ENCODE results near the gene THSD4. TPM values are rescaled to one million over a fixed set of nuclear protein-coding genes. Genes with fewer than 3 reads are reported as not detected.
A peak's percentile ranks its signal among the peaks of the same experiment; 100 is the strongest.

THSD4 gene
- total and polyA plus RNA-seq, 2 donors: 23.9 to 75.1 TPM

GRCh38 chr15:71226536-71227455 is 111.5 kb downstream of the THSD4 start:
- WGBS: 74% methylated on average over 15 of the region's 15 CpGs
- no peak for DNase-seq (ENCODE audit: extremely low spot score)
- H3K27ac ChIP-seq (ENCODE audit: low read depth): no peak overlapping the region
- no peaks in the 10 kb centered on the region for H3K4me1 ChIP-seq (ENCODE audit: insufficient read depth)
- H3K4me3 ChIP-seq (ENCODE audit: low read depth, low read length): no peak overlapping the region
- no peaks in the 10 kb centered on the region for H3K36me3 ChIP-seq (ENCODE audit: insufficient read depth)

- no peak overlapping the region for H3K27ac ChIP-seq (ENCODE audit: low read depth)
- WGBS: 81% methylated on average over 1 of the region's 1 CpG
- no peaks in the 10 kb centered on the region for H3K36me3 ChIP-seq (ENCODE audit: insufficient read depth)
- DNase-seq (ENCODE audit: extremely low spot score): no peak
- H3K4me3 ChIP-seq (ENCODE audit: low read depth, low read length): no peak overlapping the region
- H3K4me1 ChIP-seq (ENCODE audit: insufficient read depth): no peaks in the 10 kb centered on the region
Measured at GRCh38 chr15:71228403-71228802, 113.1 kb downstream of the THSD4 start.

- Histone ChIP-seq H3K4me1 (ENCODE audit: insufficient read depth) (no peaks in the 10 kb centered on the region), H3K27ac (ENCODE audit: low read depth) (no peak overlapping the region), H3K4me3 (ENCODE audit: low read depth, low read length) (no peak overlapping the region), H3K36me3 (ENCODE audit: insufficient read depth) (no peaks in the 10 kb centered on the region)
- DNase-seq (ENCODE audit: extremely low spot score): no peak
- 95% methylated on average over 8 of the region's 8 CpGs for WGBS
Measured at GRCh38 chr15:71230303-71230702, 115.0 kb downstream of the THSD4 start.

GRCh38 chr15:71231758-71232157 is 116.5 kb downstream of the THSD4 start:
- no peaks in the 10 kb centered on the region for H3K4me1 ChIP-seq (ENCODE audit: insufficient read depth)
- DNase-seq (ENCODE audit: extremely low spot score): peak; percentile 59
- H3K4me3 ChIP-seq (ENCODE audit: low read depth, low read length): no peak overlapping the region
- 21% methylated on average over 6 of the region's 6 CpGs for WGBS
- H3K36me3 ChIP-seq (ENCODE audit: insufficient read depth): no peaks in the 10 kb centered on the region
- H3K27ac ChIP-seq (ENCODE audit: low read depth): no peak overlapping the region

GRCh38 chr15:71232411-71232810 is 117.1 kb downstream of the THSD4 start:
- Histone ChIP-seq H3K27ac (ENCODE audit: low read depth) (no peak overlapping the region), H3K4me1 (ENCODE audit: insufficient read depth) (no peaks in the 10 kb centered on the region), H3K36me3 (ENCODE audit: insufficient read depth) (no peaks in the 10 kb centered on the region), H3K4me3 (ENCODE audit: low read depth, low read length) (no peak overlapping the region)
- WGBS: 85% methylated on average over 5 of the region's 5 CpGs
- DNase-seq (ENCODE audit: extremely low spot score): no peak

- WGBS: 63% methylated on average over 11 of the region's 11 CpGs
- DNase-seq (ENCODE audit: extremely low spot score): no peak
Measured at GRCh38 chr15:71237456-71238188, 122.4 kb downstream of the THSD4 start.

GRCh38 chr15:71238926-71239325 is 123.7 kb downstream of the THSD4 start:
- no peak overlapping the region for H3K4me3 ChIP-seq (ENCODE audit: low read depth, low read length)
- DNase-seq (ENCODE audit: extremely low spot score): no peak
- H3K27ac ChIP-seq (ENCODE audit: low read depth): no peak overlapping the region
- H3K36me3 ChIP-seq (ENCODE audit: insufficient read depth): no peaks in the 10 kb centered on the region
- WGBS: 82% methylated on average over 1 of the region's 1 CpG
- no peaks in the 10 kb centered on the region for H3K4me1 ChIP-seq (ENCODE audit: insufficient read depth)

More at GRCh38 chr15:71237456-71238188, 122.4 kb downstream of the THSD4 start:
- Histone ChIP-seq H3K36me3 (ENCODE audit: insufficient read depth) (no peaks in the 10 kb centered on the region), H3K27ac (ENCODE audit: low read depth) (no peak overlapping the region), H3K4me1 (ENCODE audit: insufficient read depth) (no peaks in the 10 kb centered on the region), H3K4me3 (ENCODE audit: low read depth, low read length) (no peak overlapping the region)

- H3K4me3 ChIP-seq (ENCODE audit: low read depth, low read length): no peak overlapping the region
- no peak for DNase-seq (ENCODE audit: extremely low spot score)
- 53% methylated on average over 10 of the region's 10 CpGs for WGBS
Measured at GRCh38 chr15:71239592-71240364, 124.5 kb downstream of the THSD4 start.

GRCh38 chr15:71242292-71242691 is 127.0 kb downstream of the THSD4 start:
- Histone ChIP-seq H3K4me3 (ENCODE audit: low read depth, low read length) (no peak overlapping the region), H3K36me3 (ENCODE audit: insufficient read depth) (no peaks in the 10 kb centered on the region), H3K4me1 (ENCODE audit: insufficient read depth) (no peaks in the 10 kb centered on the region), H3K27ac (ENCODE audit: low read depth) (no peak overlapping the region)
- DNase-seq (ENCODE audit: extremely low spot score): no peak
- WGBS: 94% methylated on average over 6 of the region's 6 CpGs

More at GRCh38 chr15:71239592-71240364, 124.5 kb downstream of the THSD4 start:
- no peak overlapping the region for H3K27ac ChIP-seq (ENCODE audit: low read depth)
- H3K36me3 ChIP-seq (ENCODE audit: insufficient read depth): no peaks in the 10 kb centered on the region
- no peaks in the 10 kb centered on the region for H3K4me1 ChIP-seq (ENCODE audit: insufficient read depth)

GRCh38 chr15:71244250-71244649 is 129.0 kb downstream of the THSD4 start:
- WGBS: 73% methylated on average over 2 of the region's 2 CpGs
- Histone ChIP-seq H3K27ac (ENCODE audit: low read depth) (no peak overlapping the region), H3K36me3 (ENCODE audit: insufficient read depth) (no peaks in the 10 kb centered on the region), H3K4me1 (ENCODE audit: insufficient read depth) (no peaks in the 10 kb centered on the region), H3K4me3 (ENCODE audit: low read depth, low read length) (no peak overlapping the region)
- DNase-seq (ENCODE audit: extremely low spot score): no peak

GRCh38 chr15:71245588-71245987 is 130.3 kb downstream of the THSD4 start:
- no peaks in the 10 kb centered on the region for H3K36me3 ChIP-seq (ENCODE audit: insufficient read depth)
- 82% methylated on average over 2 of the region's 2 CpGs for WGBS
- no peaks in the 10 kb centered on the region for H3K4me1 ChIP-seq (ENCODE audit: insufficient read depth)
- no peak overlapping the region for H3K27ac ChIP-seq (ENCODE audit: low read depth)
- no peak for DNase-seq (ENCODE audit: extremely low spot score)
- no peak overlapping the region for H3K4me3 ChIP-seq (ENCODE audit: low read depth, low read length)

- H3K4me3 ChIP-seq (ENCODE audit: low read depth, low read length): no peak overlapping the region
- H3K36me3 ChIP-seq (ENCODE audit: insufficient read depth): no peaks in the 10 kb centered on the region
- H3K27ac ChIP-seq (ENCODE audit: low read depth): no peak overlapping the region
- no peaks in the 10 kb centered on the region for H3K4me1 ChIP-seq (ENCODE audit: insufficient read depth)
- no peak for DNase-seq (ENCODE audit: extremely low spot score)
- 71% methylated on average over 3 of the region's 3 CpGs for WGBS
Measured at GRCh38 chr15:71248386-71248785, 133.1 kb downstream of the THSD4 start.

GRCh38 chr15:71249986-71250385 is 134.7 kb downstream of the THSD4 start:
- Histone ChIP-seq H3K36me3 (ENCODE audit: insufficient read depth) (no peaks in the 10 kb centered on the region), H3K4me3 (ENCODE audit: low read depth, low read length) (no peak overlapping the region), H3K27ac (ENCODE audit: low read depth) (no peak overlapping the region), H3K4me1 (ENCODE audit: insufficient read depth) (no peaks in the 10 kb centered on the region)
- 67% methylated on average over 4 of the region's 4 CpGs for WGBS
- DNase-seq (ENCODE audit: extremely low spot score): no peak
